NOMO-1 (cell line): ENCODE results near the gene ATP8B2.
"Not testable (repeated sequence)": the region's sequence is repeated elsewhere in the genome, so short reads cannot be mapped to it uniquely, and the experiment has no call there.

ENCODE experiments used
- DNase-seq, 2 experiments: peaks; one replicate each; lab custom pipeline; 2025; ENCODE audit not compliant: unreplicated experiment in 2 of 2; lab: John Stamatoyannopoulos, UW

ATP8B2 gene

GRCh38 chr1:154324669-154325582, at the start of gene ATP8B2:
Gene ATP8B2 (plus strand): TSS chr1:154325525. CDS start chr1:154328142, 2,617 bp downstream.
- DNase-seq = peak; percentile 33 to 35

GRCh38 chr1:154276797-154277196, 48.5 kb upstream of the ATP8B2 start:
- DNase-seq = no peak

GRCh38 chr1:154287591-154287990, 37.7 kb upstream of the ATP8B2 start:
- DNase-seq = not testable (repeated sequence)

GRCh38 chr1:154288661-154289060, 36.7 kb upstream of the ATP8B2 start:
- DNase-seq = no peak

- DNase-seq = no peak
Measured at GRCh38 chr1:154290921-154291320, 34.4 kb upstream of the ATP8B2 start.

- peak in 1 of 2 experiments; percentile 5 for DNase-seq
Measured at GRCh38 chr1:154295408-154296235, 29.7 kb upstream of the ATP8B2 start.

GRCh38 chr1:154301582-154301981, 23.7 kb upstream of the ATP8B2 start:
- no peak for DNase-seq

GRCh38 chr1:154304664-154305337, 20.5 kb upstream of the ATP8B2 start:
- no peak for DNase-seq

GRCh38 chr1:154306151-154306550, 19.2 kb upstream of the ATP8B2 start:
- DNase-seq = no peak

- not testable (repeated sequence) for DNase-seq
Measured at GRCh38 chr1:154307670-154308270, 17.6 kb upstream of the ATP8B2 start.

- not testable (repeated sequence) for DNase-seq
Measured at GRCh38 chr1:154309136-154309535, 16.2 kb upstream of the ATP8B2 start.

- not testable (repeated sequence) for DNase-seq
Measured at GRCh38 chr1:154312229-154313065, 12.9 kb upstream of the ATP8B2 start.

- no peak for DNase-seq
Measured at GRCh38 chr1:154313066-154313356, 12.3 kb upstream of the ATP8B2 start.

GRCh38 chr1:154314226-154314625, 11.1 kb upstream of the ATP8B2 start:
- not testable (repeated sequence) for DNase-seq

- no peak for DNase-seq
Measured at GRCh38 chr1:154316704-154317103, 8.6 kb upstream of the ATP8B2 start.

GRCh38 chr1:154318386-154318785, 6.9 kb upstream of the ATP8B2 start:
- no peak for DNase-seq

GRCh38 chr1:154320882-154321608, 4.3 kb upstream of the ATP8B2 start, which contains the start of gene AQP10:
Gene AQP10 (plus strand): TSS chr1:154321093. CDS start chr1:154321156, 63 bp downstream.
- no peak for DNase-seq

- DNase-seq = not testable (repeated sequence)
Measured at GRCh38 chr1:154321609-154321934, 3.8 kb upstream of the ATP8B2 start.

- no peak for DNase-seq
Measured at GRCh38 chr1:154323493-154323892, 1.8 kb upstream of the ATP8B2 start.
